K562 (cell line): ENCODE data around the gene ACTN2. TPM values are rescaled to one million over a fixed set of nuclear protein-coding genes. Genes with fewer than 3 reads are reported as not detected.

ENCODE experiments used
- ATAC-seq: fragments of 200-7000 bp; cut with Tn5 transposase; 3 replicates; pipeline ENCODE4 v1.9.1; 2020; ENCODE audit warnings: moderate library complexity
- BruUV-seq: library from RNA; stranded (reverse); fragments of 400-500 nt; replicated peaks from 2 replicates; lab custom pipeline; 2021; lab: Mats Ljungman, UMichigan
- CTCF ChIA-PET: fragments of 300-600 bp; formaldehyde crosslinking; extraction: SDS; loops from one replicate; lab custom pipeline; 2021; ENCODE audit warnings: low intra/inter-chr PET ratio; lab: Yijun Ruan, JAX
- POLR2A ChIA-PET: fragments of 300-600, 350-650 bp; sonication (Branson Sonifier 250); formaldehyde crosslinking; extraction: SDS; loops from one replicate; lab custom pipeline; 2021; ENCODE audit warnings: antibody characterized with exemption, inconsistent platforms; lab: Yijun Ruan, JAX
- DNase-seq, 4 experiments: peaks; one replicate each; pipeline versions ENCODE4 v3.0.0 to v3.0.0-alpha.2; 2011 to 2018; ENCODE audit warnings: low spot score in 3 of 4, mixed read lengths in 3 of 4; ENCODE audit errors: extremely low read depth in 1 of 4
- FAIRE-seq: peaks from 2 replicates; lab custom pipeline; 2011; peaks lifted over from hg19 to GRCh38; lab: Jason Lieb, UNC
- H2AFZ ChIP-seq: 2 replicates; pipeline ENCODE4 v1.6.0; 2011; ENCODE audit warnings: low read depth, low read length, control low read depth, inconsistent platforms
- H3K27ac ChIP-seq: fragments of 200-600 bp; 3 replicates; pipeline ENCODE4 v1.8.0; 2011; ENCODE audit warnings: low read depth, mild to moderate bottlenecking, control low read depth, inconsistent platforms, low read length, moderate library complexity, mixed read lengths; ENCODE audit errors: extremely low read depth
- H3K27me3 ChIP-seq, 2 experiments: fragments of 300-600 bp in 1 of 2; 2 replicates in 1 of 2; 3 replicates in 1 of 2; pipeline versions ENCODE4 v1.6.0 to v1.8.0; 2011; ENCODE audit warnings: inconsistent platforms in 2 of 2, low read length in 2 of 2, mild to moderate bottlenecking in 1 of 2, mixed read lengths in 1 of 2, moderate library complexity in 1 of 2; ENCODE audit not compliant: control insufficient read depth in 2 of 2, insufficient read depth in 2 of 2
- H3K36me3 ChIP-seq: fragments of 300-600 bp; 3 replicates; pipeline ENCODE4 v1.8.0; 2011; ENCODE audit warnings: mild to moderate bottlenecking, low read length, inconsistent platforms; ENCODE audit not compliant: control insufficient read depth, insufficient read depth
- H3K4me1 ChIP-seq, 2 experiments: fragments of 200-600 bp in 1 of 2; replicated peaks in 1 of 2; 2 replicates in 1 of 2; 3 replicates in 1 of 2; pipeline versions ENCODE4 v1.5.1 to v1.8.0; 2011; ENCODE audit warnings: inconsistent platforms in 2 of 2, low read length in 2 of 2, mild to moderate bottlenecking in 1 of 2, mixed read lengths in 1 of 2, moderate library complexity in 1 of 2; ENCODE audit not compliant: control insufficient read depth in 2 of 2, insufficient read depth in 2 of 2
- H3K4me2 ChIP-seq: 2 replicates; pipeline ENCODE4 v1.6.1; 2011; ENCODE audit warnings: low read length, control low read depth, inconsistent platforms, mixed read lengths; ENCODE audit not compliant: insufficient read depth
- H3K4me3 ChIP-seq: fragments of 200-600 bp; sonication (generic), shearing (Covaris generic); 2 replicates; pipeline ENCODE4 v1.5.1; 2016; ENCODE audit warnings: control low read depth, inconsistent platforms
- H3K79me2 ChIP-seq: fragments of 200-600 bp; 3 replicates; pipeline ENCODE4 v1.8.0; 2011; ENCODE audit warnings: low read length, inconsistent platforms; ENCODE audit not compliant: control insufficient read depth, insufficient read depth
- H3K9ac ChIP-seq, 2 experiments: 2 replicates each; pipeline versions ENCODE4 v1.6.0 to v1.6.1; 2011; ENCODE audit warnings: low read depth in 2 of 2, low read length in 2 of 2, control low read depth in 1 of 2, inconsistent platforms in 1 of 2, mild to moderate bottlenecking in 1 of 2, mixed read lengths in 1 of 2; ENCODE audit not compliant: insufficient read depth in 1 of 2
- H3K9me1 ChIP-seq: one replicate; pipeline ENCODE4 v1.6.0; 2011; ENCODE audit warnings: inconsistent platforms, mild to moderate bottlenecking, low read length, moderate library complexity; ENCODE audit not compliant: control insufficient read depth, insufficient read depth
- H3K9me3 ChIP-seq: replicated peaks from 2 replicates; pipeline ENCODE4 v1.5.1; 2011; ENCODE audit warnings: low read depth, low read length, inconsistent platforms; ENCODE audit not compliant: control insufficient read depth, insufficient read depth
- H4K20me1 ChIP-seq: replicated peaks from 2 replicates; pipeline ENCODE4 v1.6.1; 2011; ENCODE audit warnings: low read length, inconsistent platforms, mixed read lengths; ENCODE audit not compliant: control insufficient read depth, insufficient read depth
- DMBX1 ChIP-seq: fragments of 250-450 bp; sonication (Bioruptor Pico); IDR thresholded peaks from 2 replicates; pipeline ENCODE4 v1.8.0; 2022; ENCODE audit warnings: inconsistent platforms, mild to moderate bottlenecking, moderate library complexity, borderline replicate concordance
- MEIS2 ChIP-seq: fragments of 450-650 bp; IDR thresholded peaks from 2 replicates; pipeline ENCODE4 v1.6.1; 2014; ENCODE audit warnings: mild to moderate bottlenecking; ENCODE audit not compliant: partially characterized antibody
- ZC3H4 ChIP-seq: sonication (generic); formaldehyde crosslinking; IDR thresholded peaks from 2 replicates; pipeline ENCODE4 v1.9.0; 2021; ENCODE audit warnings: missing genetic modification reagents, borderline replicate concordance
- WGBS: fragments of 100-300 bp; shearing (Covaris generic); methylation state at CpG from one replicate; pipeline ENCODE4 v1.1.6; 2016; ENCODE audit warnings: low coverage, mixed read lengths; ENCODE audit not compliant: insufficient coverage; ENCODE audit errors: missing lambda C conversion rate; 5-methylcytosine and 5-hydroxymethylcytosine counted together
- in situ Hi-C: fragments of 300-500 bp; cut with MboI; formaldehyde crosslinking; loops from 4 replicates; pipeline ENCODE4 v1.15.0; 2018; ENCODE audit warnings: inconsistent platforms, mixed read lengths
- intact Hi-C: fragments of 100-400 bp; cut with micrococcal nuclease; formaldehyde crosslinking; loops from 2 replicates; pipeline ENCODE4 v1.14.2; 2022
- polyA plus RNA-seq, 8 experiments: library from polyadenylated mRNA; depleted of rRNA in 4 of 8; stranded (reverse) in 5 of 8; unstranded in 3 of 8; fragments of >200 nt; fragmentation: Nextera tagmentation in 2 of 8; fragmentation: Illumina TruSeq in 1 of 8; extraction: Ambion mirVana in 2 of 8; extraction: Trizol in 1 of 8; gene quantifications; 2 replicates each; pipeline versions ENCODE4 v1.2.1 to v1.2.3, GENCODE V29; 2011 to 2014; ENCODE audit warnings: inconsistent platforms in 1 of 8, missing spikeins in 1 of 8
- total RNA-seq, 7 experiments: library from RNA; depleted of rRNA in 6 of 7; stranded (reverse); fragments of >200 nt in 6 of 7; fragmentation: Illumina TruSeq in 2 of 7; extraction: Trizol in 2 of 7; gene quantifications; 2 replicates each; pipeline versions ENCODE4 v1.2.1 to v1.2.3, GENCODE V29; 2011 to 2021; ENCODE audit warnings: low replicate concordance in 1 of 7
- TF ChIP-seq, protein P1 (sequence below): fragments of 250-450 bp; sonication (Bioruptor Pico); IDR thresholded peaks from 2 replicates; pipeline ENCODE4 v1.8.0; 2021; ENCODE audit warnings: moderate library complexity, mild to moderate bottlenecking, inconsistent platforms
- TF ChIP-seq, protein P2 (sequence below): fragments of 450-650 bp; IDR thresholded peaks from 2 replicates; pipeline ENCODE4 v1.6.1; 2016; ENCODE audit warnings: low read depth, mild to moderate bottlenecking, moderate library complexity
- TF ChIP-seq, protein P3 (sequence below): fragments of 450-650 bp; IDR thresholded peaks from 2 replicates; pipeline ENCODE4 v1.7.0; 2016; ENCODE audit warnings: borderline replicate concordance

ACTN2 gene
- total and polyA plus RNA-seq, 9 of the 15 experiments (the other 6 are each of a cell fraction or from before 2014, with no cell fraction given) = 0.18 to 0.94 (median 0.42) TPM

DNA sequence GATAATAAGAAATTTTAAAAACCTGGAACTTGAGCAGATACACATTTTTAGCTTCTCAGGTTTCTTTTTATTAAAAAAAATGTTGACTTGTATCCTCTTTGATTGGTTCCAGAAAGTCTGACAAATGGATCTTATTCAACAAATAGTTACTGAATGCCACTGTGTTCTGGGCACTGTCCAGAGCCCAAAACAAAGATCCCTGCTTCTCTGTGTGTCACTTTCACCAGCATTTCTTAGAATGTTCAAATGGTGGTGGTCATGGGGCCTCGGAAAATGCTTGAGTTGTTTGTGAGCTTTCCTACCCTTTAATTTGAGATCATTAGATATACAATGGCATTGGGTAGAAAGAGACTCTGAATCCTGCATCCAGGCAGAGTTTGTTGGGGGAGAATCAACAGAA is 19.9 kb downstream of the ACTN2 start:
- Histone ChIP-seq H3K4me3 (no peak overlapping the region), H2AFZ (no peak overlapping the region), H3K79me2 (no peaks in the 10 kb centered on the region), H3K9me3 (no peaks in the 10 kb centered on the region), H3K36me3 (no peaks in the 10 kb centered on the region), H3K9ac (no peak overlapping the region), H3K27me3 (peaks cover 5 to 24% of the 10 kb centered on the region in 2 experiments), H3K9me1 (no peaks in the 10 kb centered on the region), H4K20me1 (no peaks in the 10 kb centered on the region), H3K4me2 (no peak overlapping the region), H3K27ac (no peak overlapping the region), H3K4me1 (no peaks in the 10 kb centered on the region)
- TF ChIP-seq, protein P1, sequence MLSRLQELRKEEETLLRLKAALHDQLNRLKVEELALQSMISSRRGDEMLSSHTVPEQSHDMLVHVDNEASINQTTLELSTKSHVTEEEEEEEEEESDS (CRISPR knock-in tag) = no peak
- TF ChIP-seq DMBX1 (CRISPR knock-in tag) (no peak), ZC3H4 (CRISPR knock-in tag) (no peak), MEIS2 (no peak)
- TF ChIP-seq, protein P2, sequence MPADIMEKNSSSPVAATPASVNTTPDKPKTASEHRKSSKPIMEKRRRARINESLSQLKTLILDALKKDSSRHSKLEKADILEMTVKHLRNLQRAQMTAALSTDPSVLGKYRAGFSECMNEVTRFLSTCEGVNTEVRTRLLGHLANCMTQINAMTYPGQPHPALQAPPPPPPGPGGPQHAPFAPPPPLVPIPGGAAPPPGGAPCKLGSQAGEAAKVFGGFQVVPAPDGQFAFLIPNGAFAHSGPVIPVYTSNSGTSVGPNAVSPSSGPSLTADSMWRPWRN = no peak
- TF ChIP-seq, protein P3, sequence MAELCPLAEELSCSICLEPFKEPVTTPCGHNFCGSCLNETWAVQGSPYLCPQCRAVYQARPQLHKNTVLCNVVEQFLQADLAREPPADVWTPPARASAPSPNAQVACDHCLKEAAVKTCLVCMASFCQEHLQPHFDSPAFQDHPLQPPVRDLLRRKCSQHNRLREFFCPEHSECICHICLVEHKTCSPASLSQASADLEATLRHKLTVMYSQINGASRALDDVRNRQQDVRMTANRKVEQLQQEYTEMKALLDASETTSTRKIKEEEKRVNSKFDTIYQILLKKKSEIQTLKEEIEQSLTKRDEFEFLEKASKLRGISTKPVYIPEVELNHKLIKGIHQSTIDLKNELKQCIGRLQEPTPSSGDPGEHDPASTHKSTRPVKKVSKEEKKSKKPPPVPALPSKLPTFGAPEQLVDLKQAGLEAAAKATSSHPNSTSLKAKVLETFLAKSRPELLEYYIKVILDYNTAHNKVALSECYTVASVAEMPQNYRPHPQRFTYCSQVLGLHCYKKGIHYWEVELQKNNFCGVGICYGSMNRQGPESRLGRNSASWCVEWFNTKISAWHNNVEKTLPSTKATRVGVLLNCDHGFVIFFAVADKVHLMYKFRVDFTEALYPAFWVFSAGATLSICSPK = no peak
- 5% methylated on average over 1 of the region's 1 CpG for WGBS
- ATAC-seq (no peak), FAIRE-seq (peak; percentile 6), DNase-seq (no peak)
- intact Hi-C loops = no loop called here
- POLR2A ChIA-PET = interaction anchor here (0.8 kb wide), 1 partner anchor 182 kb away, joined by 3 read pairs; the partner anchor contains the start of gene LGALS8
- BruUV-seq = no TSS peak
- CTCF ChIA-PET = interaction anchor here (0.6 kb wide), 1 partner anchor 1160 kb away, joined by 3 read pairs; no protein-coding TSS in a partner anchor
- in situ Hi-C loops = no loop called here
